Body of pancreas (tissue), 4 donors: ENCODE measurements around the gene TAF4B. TPM values are rescaled to one million over a fixed set of nuclear protein-coding genes. Genes with fewer than 3 reads are reported as not detected.

ENCODE experiments used
- ATAC-seq: fragments of 150-250 bp; one replicate; pipeline ENCODE4 v1.9.1; 2016
- DNase-seq, 4 donors: peaks; one replicate each; pipeline ENCODE4 v3.0.0-alpha.2; 2019
- H3K27ac ChIP-seq, 4 donors: fragments of 200-600 bp; sonication (generic); 1 replicate in 3 of 4; 2 replicates in 1 of 4; pipeline versions ENCODE4 v1.5.1 to v1.6.1; 2016 to 2019; ENCODE audit warnings: mild to moderate bottlenecking in 1 of 4, mixed read lengths in 1 of 4, moderate library complexity in 1 of 4
- H3K27me3 ChIP-seq, 2 donors: fragments of 200-600 bp; sonication (generic); one replicate each; pipeline ENCODE4 v1.6.0; 2016; ENCODE audit warnings: mild to moderate bottlenecking in 1 of 2
- H3K36me3 ChIP-seq, 2 donors: fragments of 200-600 bp; sonication (generic); replicated peaks in 1 of 2; 2 replicates each; pipeline ENCODE4 v1.5.1; 2016; ENCODE audit warnings: low read depth in 2 of 2; ENCODE audit not compliant: insufficient read depth in 1 of 2
- H3K4me1 ChIP-seq: fragments of 200-600 bp; sonication (generic); one replicate; pipeline ENCODE4 v1.6.0; 2016
- H3K4me3 ChIP-seq, 2 donors: fragments of 200-600 bp; sonication (generic); 1 replicate in 1 of 2; 2 replicates in 1 of 2; pipeline ENCODE4 v1.5.1; 2016 to 2019
- H3K9me3 ChIP-seq, 3 donors: fragments of 200-600 bp; sonication (generic); 1 replicate in 2 of 3; 2 replicates in 1 of 3; pipeline ENCODE4 v1.5.1; 2016
- POLR2A ChIP-seq, 3 donors: fragments of 450-650 bp; IDR thresholded peaks; one replicate each; pipeline ENCODE4 v1.6.1; 2016; ENCODE audit warnings: antibody characterized with exemption in 3 of 3, mild to moderate bottlenecking in 2 of 3
- WGBS, 2 donors: methylation state at CpG; one replicate each; pipeline ENCODE4 v1.1.5; 2017; 5-methylcytosine and 5-hydroxymethylcytosine counted together
- intact Hi-C: fragments of 100-400 bp; cut with DNase I; formaldehyde crosslinking; loops from one replicate; pipeline ENCODE4 v1.15.1; 2023
- total RNA-seq, 2 donors: library from RNA; depleted of rRNA; stranded (reverse); fragments of >200 nt; gene quantifications; one replicate each; pipeline ENCODE4 v1.1.0, GENCODE V29; 2016
- TF ChIP-seq, protein P1 (sequence below), 7 experiments: fragments of 450-650 bp in 4 of 7; fragments of 200-600 bp in 3 of 7; sonication (generic) in 3 of 7; IDR thresholded peaks; one replicate each; pipeline ENCODE4 v1.5.1; 2016 to 2019; ENCODE audit warnings: antibody characterized with exemption in 7 of 7

Gene TAF4B
- total RNA-seq, 2 donors from 2014 or later, result 4.2 to 12.2 TPM

DNA sequence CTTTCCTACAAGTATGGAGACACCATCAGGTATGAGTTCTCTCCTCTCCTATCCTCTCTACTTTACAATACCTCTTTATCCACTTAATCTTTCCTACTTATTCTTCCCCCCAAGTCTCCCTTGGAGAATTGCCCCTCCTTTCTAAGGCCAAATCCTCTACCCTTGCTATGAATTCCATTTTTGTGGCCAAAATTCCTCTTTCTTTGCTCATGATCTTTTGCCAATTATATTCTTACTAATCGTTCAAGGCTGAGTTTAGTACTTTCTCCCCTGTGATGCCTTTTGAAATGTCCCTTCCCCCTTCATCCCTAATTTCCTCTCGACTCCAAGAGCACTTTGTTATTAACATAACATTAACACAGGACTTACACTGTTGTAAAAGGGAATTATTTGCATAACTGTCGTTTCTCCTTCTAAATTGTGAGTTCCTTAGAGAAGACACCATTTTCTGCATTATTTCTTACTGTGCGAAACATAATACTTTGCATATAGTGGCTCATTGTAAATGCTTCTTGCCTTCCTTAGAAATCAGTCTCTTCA is 188.7 kb downstream of the TAF4B start:
- Histone ChIP-seq H3K4me1 (no peaks in the 10 kb centered on the region), H3K27me3 (no peaks in the 10 kb centered on the region), H3K36me3 (no peaks in the 10 kb centered on the region), H3K9me3 (no peaks in the 10 kb centered on the region), H3K27ac (no peak overlapping the region), H3K4me3 (no peak overlapping the region)
- no peak for TF ChIP-seq POLR2A (IDR thresholded peaks at IDR 0.05)
- TF ChIP-seq, protein P1, sequence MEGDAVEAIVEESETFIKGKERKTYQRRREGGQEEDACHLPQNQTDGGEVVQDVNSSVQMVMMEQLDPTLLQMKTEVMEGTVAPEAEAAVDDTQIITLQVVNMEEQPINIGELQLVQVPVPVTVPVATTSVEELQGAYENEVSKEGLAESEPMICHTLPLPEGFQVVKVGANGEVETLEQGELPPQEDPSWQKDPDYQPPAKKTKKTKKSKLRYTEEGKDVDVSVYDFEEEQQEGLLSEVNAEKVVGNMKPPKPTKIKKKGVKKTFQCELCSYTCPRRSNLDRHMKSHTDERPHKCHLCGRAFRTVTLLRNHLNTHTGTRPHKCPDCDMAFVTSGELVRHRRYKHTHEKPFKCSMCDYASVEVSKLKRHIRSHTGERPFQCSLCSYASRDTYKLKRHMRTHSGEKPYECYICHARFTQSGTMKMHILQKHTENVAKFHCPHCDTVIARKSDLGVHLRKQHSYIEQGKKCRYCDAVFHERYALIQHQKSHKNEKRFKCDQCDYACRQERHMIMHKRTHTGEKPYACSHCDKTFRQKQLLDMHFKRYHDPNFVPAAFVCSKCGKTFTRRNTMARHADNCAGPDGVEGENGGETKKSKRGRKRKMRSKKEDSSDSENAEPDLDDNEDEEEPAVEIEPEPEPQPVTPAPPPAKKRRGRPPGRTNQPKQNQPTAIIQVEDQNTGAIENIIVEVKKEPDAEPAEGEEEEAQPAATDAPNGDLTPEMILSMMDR (IDR thresholded peaks at IDR 0.05), result no peak
- ATAC-seq, result no peak
- no peak for DNase-seq
- 54 to 60% methylated on average over 4 of the region's 4 CpGs for WGBS, 2 donors
- intact Hi-C loops, result no loop called here

DNA sequence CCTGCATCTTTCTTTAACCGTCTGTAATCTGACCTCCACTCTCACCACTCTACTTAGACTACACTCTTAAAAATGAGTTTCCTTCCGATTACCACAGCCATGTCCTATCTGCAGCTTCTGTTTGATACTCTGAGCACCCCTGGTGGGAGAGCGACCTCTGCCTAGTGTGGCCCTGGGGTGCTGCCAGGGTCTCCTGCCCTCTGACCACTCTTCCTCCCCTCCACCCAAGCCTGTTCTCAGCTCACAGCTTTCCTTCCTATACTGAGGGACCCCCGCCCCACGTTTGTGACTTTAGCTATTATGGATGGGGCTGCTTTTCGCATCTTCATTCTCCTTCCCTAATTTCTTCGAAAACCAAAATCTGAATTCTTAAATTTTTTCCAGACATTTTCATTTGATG is 189.4 kb downstream of the TAF4B start:
- no peak for TF ChIP-seq POLR2A (IDR thresholded peaks at IDR 0.05)
- TF ChIP-seq, protein P1 (IDR thresholded peaks at IDR 0.05), result no peak
- WGBS, 2 donors, result 65 to 75% methylated on average over 7 of the region's 7 CpGs
- H3K4me3 ChIP-seq, result no peak overlapping the region

DNA sequence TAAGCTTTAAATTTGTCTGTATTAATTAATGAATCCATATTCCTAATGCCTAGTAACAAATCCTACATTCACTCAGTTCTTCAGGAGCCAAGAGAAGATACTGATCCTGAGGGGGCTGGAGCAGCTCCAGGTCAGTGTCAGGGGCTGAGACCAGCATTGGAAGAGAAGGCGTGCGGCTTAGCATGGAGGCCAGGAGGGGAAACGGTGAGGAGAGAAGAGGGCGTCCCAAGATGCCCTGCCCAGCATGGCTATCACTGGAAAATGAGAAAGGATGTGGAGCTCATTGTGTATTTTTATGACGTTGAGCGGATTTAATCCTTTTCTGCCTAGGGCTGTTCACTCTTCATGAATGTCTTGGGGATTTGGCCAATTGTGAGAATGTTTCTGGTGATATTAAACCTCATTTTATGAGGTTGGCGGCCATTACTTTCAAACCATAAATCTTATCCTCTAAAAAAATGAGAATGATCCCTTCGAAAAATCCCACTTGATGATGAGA is 190.5 kb downstream of the TAF4B start:
- no peak for TF ChIP-seq POLR2A (IDR thresholded peaks at IDR 0.05)
- TF ChIP-seq, protein P1 (IDR thresholded peaks at IDR 0.05), result no peak

More for the DNA sequence above, 189.4 kb downstream of the TAF4B start:
- intact Hi-C loops, result no loop called here
- Histone ChIP-seq H3K4me1 (no peaks in the 10 kb centered on the region), H3K27me3 (no peaks in the 10 kb centered on the region), H3K9me3 (no peaks in the 10 kb centered on the region), H3K27ac (no peak overlapping the region), H3K36me3 (no peaks in the 10 kb centered on the region)
- ATAC-seq (no peak), DNase-seq (no peak)

DNA sequence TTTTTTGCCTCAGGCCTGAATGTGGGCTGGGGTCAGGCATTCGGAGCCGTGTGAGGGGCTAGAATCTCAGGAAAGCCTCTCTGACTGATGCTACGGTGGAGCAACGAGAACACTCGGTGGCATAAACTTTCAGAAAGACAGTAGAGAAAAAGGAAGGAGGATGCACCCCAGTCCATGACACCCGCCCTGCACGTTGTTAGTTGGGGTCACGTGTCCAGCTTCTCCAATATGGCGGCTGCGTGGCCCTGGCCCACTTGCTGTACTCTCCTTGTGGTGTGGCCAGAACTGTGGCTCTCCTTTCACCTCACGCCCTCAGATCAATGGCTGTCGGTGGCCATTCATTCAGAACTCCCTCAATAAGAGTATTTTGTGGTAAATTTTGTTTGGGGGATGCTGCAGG is 190.9 kb downstream of the TAF4B start:
- DNase-seq, result no peak
- no peak for ATAC-seq
- intact Hi-C loops, result no loop called here
- H3K27ac ChIP-seq, result no peak overlapping the region
- no peak overlapping the region for H3K4me3 ChIP-seq
- 88 to 94% methylated on average over 12 of the region's 12 CpGs for WGBS, 2 donors
- TF ChIP-seq, protein P1 (IDR thresholded peaks at IDR 0.05), result no peak
- TF ChIP-seq POLR2A (IDR thresholded peaks at IDR 0.05), result no peak
- no peaks in the 10 kb centered on the region for H3K27me3 ChIP-seq
- no peaks in the 10 kb centered on the region for H3K4me1 ChIP-seq
- H3K9me3 ChIP-seq, result no peaks in the 10 kb centered on the region
- no peaks in the 10 kb centered on the region for H3K36me3 ChIP-seq

More for the DNA sequence above, 190.5 kb downstream of the TAF4B start:
- DNase-seq (no peak), ATAC-seq (no peak)
- H3K4me3 ChIP-seq, result no peak overlapping the region
- intact Hi-C loops, result no loop called here
- no peaks in the 10 kb centered on the region for H3K27me3 ChIP-seq
- 93 to 94% methylated on average over 8 of the region's 8 CpGs for WGBS, 2 donors
- H3K27ac ChIP-seq, result no peak overlapping the region
- H3K36me3 ChIP-seq, result no peaks in the 10 kb centered on the region
- H3K4me1 ChIP-seq, result no peaks in the 10 kb centered on the region
- no peaks in the 10 kb centered on the region for H3K9me3 ChIP-seq

DNA sequence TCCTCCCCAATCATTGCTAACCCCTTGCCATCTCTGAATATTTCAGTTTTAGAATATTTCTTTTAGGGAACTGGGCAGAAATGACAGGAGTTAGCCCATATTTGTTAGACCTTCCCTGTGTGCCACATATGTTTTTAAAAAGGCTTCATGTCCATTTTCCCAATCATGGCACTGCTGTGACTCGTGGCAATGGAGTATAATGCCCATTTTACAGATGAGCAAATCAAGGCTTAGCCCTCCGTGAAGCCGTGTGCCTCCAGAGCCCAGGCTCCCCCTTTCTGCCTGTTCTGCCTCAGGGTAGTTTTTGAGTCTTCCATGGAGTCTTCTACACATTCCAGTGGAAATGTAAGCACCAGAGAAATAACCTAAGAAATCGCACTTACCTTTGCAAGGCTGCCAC is 192.0 kb downstream of the TAF4B start:
- H3K27me3 ChIP-seq, result no peaks in the 10 kb centered on the region
- intact Hi-C loops, result no loop called here
- WGBS, 2 donors, result 83 to 89% methylated on average over 4 of the region's 4 CpGs
- TF ChIP-seq, protein P1 (IDR thresholded peaks at IDR 0.05), result no peak
- TF ChIP-seq POLR2A (IDR thresholded peaks at IDR 0.05), result no peak
- H3K4me3 ChIP-seq, result no peak overlapping the region
- H3K9me3 ChIP-seq, result no peaks in the 10 kb centered on the region
- H3K27ac ChIP-seq, result no peak overlapping the region
- DNase-seq (no peak), ATAC-seq (no peak)
- no peaks in the 10 kb centered on the region for H3K36me3 ChIP-seq
- no peaks in the 10 kb centered on the region for H3K4me1 ChIP-seq
